ENCODE results near the gene NAA10.

Gene NAA10

DNA sequence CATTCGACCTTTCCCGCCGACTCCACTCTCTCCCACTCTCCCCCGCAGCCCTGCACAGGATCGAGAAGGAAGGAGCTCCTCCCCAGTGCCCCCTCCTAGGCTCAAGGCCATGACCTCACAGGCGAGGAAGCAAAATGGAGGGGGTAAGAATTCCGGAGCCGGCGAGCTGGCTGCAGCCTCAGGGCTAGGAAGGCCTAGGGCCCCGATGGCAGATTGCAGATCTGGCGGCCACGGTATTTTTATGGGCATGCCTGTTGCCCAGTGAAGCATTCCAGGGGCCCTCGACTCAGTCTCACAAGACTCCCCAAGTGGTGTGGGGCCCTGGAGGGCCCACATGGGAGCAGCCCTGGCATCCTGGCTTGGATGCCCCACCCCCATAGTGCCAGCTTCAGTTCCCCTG lies 47.9 kb downstream of the NAA10 start:
- Histone ChIP-seq H3K9ac (ENCODE audit: low read length in 5 of 5) (no peak overlapping the region), H3K27me3 (ENCODE audit: control insufficient read depth in 5 of 5, insufficient read depth in 4 of 5, low read length in 5 of 5) (peaks cover 33 to 69% (median 57%) of the 10 kb centered on the region in 5 donors), H3K27ac (ENCODE audit: low read depth, low read length) (no peak overlapping the region), H3K9me3 (ENCODE audit: control insufficient read depth in 5 of 5, low read length in 5 of 5) (peaks cover 0 to 4% (median 0%) of the 10 kb centered on the region in 5 donors), H3K36me3 (ENCODE audit: control insufficient read depth in 5 of 5, insufficient read depth in 5 of 5, low read length in 5 of 5) (no peaks in the 10 kb centered on the region), H3K4me3 (ENCODE audit: low read depth in 1 of 5, low read length in 5 of 5) (no peak overlapping the region), H3K4me1 (ENCODE audit: control insufficient read depth in 5 of 5, insufficient read depth in 5 of 5, low read length in 5 of 5) (peaks cover 0 to 6% (median 0%) of the 10 kb centered on the region in 5 donors)

DNA sequence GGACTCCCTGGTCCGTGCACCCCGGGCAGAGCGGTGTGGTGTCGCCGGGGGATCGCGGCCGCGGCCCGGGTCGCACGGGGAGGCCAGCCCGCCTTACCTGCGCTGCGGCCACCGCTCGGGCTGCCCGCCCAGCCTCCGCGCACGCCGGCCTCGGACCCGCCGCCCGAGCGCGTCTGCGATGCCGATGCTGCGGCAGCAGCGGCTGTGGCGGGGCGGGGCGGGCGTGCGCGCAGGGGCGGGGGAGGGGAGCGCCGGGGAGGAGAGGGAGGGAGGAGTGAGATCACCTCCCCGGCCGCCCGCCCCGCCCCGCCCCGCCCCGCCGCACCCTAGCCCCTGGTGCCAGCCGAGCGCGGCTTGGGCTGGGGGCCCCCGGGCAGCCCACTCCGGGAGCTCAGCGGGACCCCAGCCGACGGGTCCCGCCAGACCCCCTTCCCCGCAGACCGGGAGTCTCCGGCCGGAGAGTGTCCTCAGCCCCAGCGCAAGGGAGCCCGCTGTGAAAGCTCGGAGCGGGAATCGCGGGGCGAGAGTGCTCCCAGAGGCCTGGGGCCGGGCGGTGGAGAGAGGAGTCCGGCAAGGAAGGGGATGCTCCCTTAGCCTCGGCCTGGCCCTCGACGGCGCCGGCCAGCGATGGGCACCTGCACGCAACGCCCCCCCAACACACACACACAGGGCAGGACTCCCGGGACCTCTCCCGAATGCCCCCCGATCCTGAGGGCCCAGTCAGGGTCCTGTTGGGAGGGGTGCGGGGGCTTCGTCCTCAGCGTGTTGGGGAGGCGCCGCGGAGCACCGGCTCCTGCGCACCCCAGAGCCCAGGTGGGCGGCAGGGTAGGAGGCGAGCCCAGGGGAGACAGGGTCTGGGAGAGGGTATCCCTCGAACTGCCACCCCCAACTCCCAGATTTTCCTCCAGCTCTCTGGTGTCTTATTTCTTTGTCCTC lies 48.6 kb downstream of the NAA10 start, which contains the start of gene L1CAM:
L1CAM (minus strand) TSS at position 206 of the 936 bp plus-strand sequence. CDS start 10,337 bp downstream, outside the sequence.
- H3K9me3 ChIP-seq (ENCODE audit: control insufficient read depth in 5 of 5, low read length in 5 of 5): peaks cover 0 to 4% (median 0%) of the 10 kb centered on the region in 5 donors
- H3K27me3 ChIP-seq (ENCODE audit: control insufficient read depth in 5 of 5, insufficient read depth in 4 of 5, low read length in 5 of 5): peaks cover 39 to 75% (median 64%) of the 10 kb centered on the region in 5 donors
- no peaks in the 10 kb centered on the region for H3K36me3 ChIP-seq (ENCODE audit: control insufficient read depth in 5 of 5, insufficient read depth in 5 of 5, low read length in 5 of 5)
- H3K27ac ChIP-seq (ENCODE audit: low read depth, low read length): no peak within 1 kb of the TSS
- no peak within 1 kb of the TSS for H3K4me3 ChIP-seq (ENCODE audit: low read depth in 1 of 5, low read length in 5 of 5)
- H3K9ac ChIP-seq (ENCODE audit: low read length in 5 of 5): no peak within 1 kb of the TSS
- peaks cover 0 to 6% (median 0%) of the 10 kb centered on the region in 5 donors for H3K4me1 ChIP-seq (ENCODE audit: control insufficient read depth in 5 of 5, insufficient read depth in 5 of 5, low read length in 5 of 5)

DNA sequence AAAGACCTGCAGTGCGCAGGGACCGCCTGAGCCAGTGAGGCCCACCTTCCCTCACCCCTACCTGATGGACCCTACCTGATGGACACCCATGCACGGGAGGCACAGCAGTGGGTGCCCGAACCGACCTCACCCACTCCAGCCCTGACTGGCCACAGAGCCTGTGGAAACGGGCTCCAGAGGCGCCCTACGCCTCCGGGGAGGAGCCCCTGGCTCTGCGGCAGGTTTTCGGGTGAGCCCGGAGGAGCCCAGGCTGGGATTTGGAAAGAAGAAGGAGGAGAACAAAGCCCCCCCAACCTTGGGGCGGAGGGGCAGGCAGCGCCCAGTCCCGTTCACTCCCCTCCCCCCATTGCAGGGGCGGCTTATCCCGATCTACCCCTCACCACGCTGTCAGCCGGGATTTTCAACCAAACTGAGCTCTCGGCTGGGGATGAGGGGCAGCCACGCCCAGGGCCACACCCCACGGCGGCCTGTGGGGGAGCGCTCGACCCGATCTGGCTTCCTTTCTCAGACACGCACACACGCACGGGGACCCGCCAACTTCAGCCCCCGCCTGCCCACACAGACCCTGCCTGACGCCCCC lies 49.5 kb downstream of the NAA10 start:
- Histone ChIP-seq H3K27me3 (ENCODE audit: control insufficient read depth in 5 of 5, insufficient read depth in 4 of 5, low read length in 5 of 5) (peaks cover 46 to 78% (median 72%) of the 10 kb centered on the region in 5 donors), H3K4me1 (ENCODE audit: control insufficient read depth in 5 of 5, insufficient read depth in 5 of 5, low read length in 5 of 5) (peaks cover 0 to 6% (median 0%) of the 10 kb centered on the region in 5 donors), H3K4me3 (ENCODE audit: low read depth in 1 of 5, low read length in 5 of 5) (no peak overlapping the region), H3K9me3 (ENCODE audit: control insufficient read depth in 5 of 5, low read length in 5 of 5) (peaks cover 0 to 4% (median 0%) of the 10 kb centered on the region in 5 donors), H3K27ac (ENCODE audit: low read depth, low read length) (no peak overlapping the region), H3K36me3 (ENCODE audit: control insufficient read depth in 5 of 5, insufficient read depth in 5 of 5, low read length in 5 of 5) (no peaks in the 10 kb centered on the region), H3K9ac (ENCODE audit: low read length in 5 of 5) (no peak overlapping the region)

DNA sequence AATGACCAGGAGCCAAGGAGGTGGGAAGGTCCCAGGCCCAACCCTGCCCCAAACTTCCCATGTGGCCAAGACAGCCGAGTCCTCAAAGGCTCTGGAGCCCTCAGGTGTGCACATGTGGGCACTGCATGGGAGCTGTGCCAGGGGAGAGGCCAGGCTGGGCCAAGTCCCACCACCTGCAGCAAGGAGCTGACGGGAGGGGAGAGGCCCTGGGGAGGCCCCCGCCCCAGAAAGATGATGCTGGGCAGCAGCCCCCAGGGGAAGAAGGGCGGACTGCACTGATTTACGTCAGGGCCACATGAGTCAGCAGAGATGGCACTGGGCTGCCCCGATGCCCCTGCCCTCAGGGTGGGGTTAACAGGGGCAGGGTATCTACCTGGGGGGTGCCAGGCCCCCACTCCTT lies 50.2 kb downstream of the NAA10 start:
- H3K9ac ChIP-seq (ENCODE audit: low read length in 5 of 5): no peak overlapping the region
- peaks cover 0 to 6% (median 0%) of the 10 kb centered on the region in 5 donors for H3K4me1 ChIP-seq (ENCODE audit: control insufficient read depth in 5 of 5, insufficient read depth in 5 of 5, low read length in 5 of 5)
- H3K27ac ChIP-seq (ENCODE audit: low read depth, low read length): no peak overlapping the region
- H3K36me3 ChIP-seq (ENCODE audit: control insufficient read depth in 5 of 5, insufficient read depth in 5 of 5, low read length in 5 of 5): no peaks in the 10 kb centered on the region
- H3K9me3 ChIP-seq (ENCODE audit: control insufficient read depth in 5 of 5, low read length in 5 of 5): peaks cover 0 to 4% (median 0%) of the 10 kb centered on the region in 5 donors
- no peak overlapping the region for H3K4me3 ChIP-seq (ENCODE audit: low read depth in 1 of 5, low read length in 5 of 5)
- peaks cover 46 to 83% (median 79%) of the 10 kb centered on the region in 5 donors for H3K27me3 ChIP-seq (ENCODE audit: control insufficient read depth in 5 of 5, insufficient read depth in 4 of 5, low read length in 5 of 5)

DNA sequence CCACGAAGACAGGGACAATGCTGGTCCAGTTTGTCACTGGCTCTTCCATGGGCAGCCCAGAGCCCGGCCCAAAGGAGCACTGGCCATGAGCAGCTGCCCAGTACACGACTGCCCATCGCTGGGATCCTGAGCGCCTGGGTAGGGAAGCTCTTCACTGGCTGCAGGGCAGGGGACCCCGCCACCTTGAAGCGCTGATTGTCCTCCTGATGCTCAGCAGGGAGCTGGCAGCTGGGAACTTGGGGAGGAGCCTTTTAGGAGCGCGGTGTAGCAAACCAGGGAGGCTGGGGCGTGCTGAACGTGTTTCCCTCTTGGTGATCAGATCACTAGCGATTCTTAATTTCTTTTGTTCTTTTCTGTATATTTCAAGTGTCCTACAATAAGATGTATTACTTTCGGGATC lies 50.7 kb downstream of the NAA10 start:
- peaks cover 46 to 88% (median 83%) of the 10 kb centered on the region in 5 donors for H3K27me3 ChIP-seq (ENCODE audit: control insufficient read depth in 5 of 5, insufficient read depth in 4 of 5, low read length in 5 of 5)
- H3K36me3 ChIP-seq (ENCODE audit: control insufficient read depth in 5 of 5, insufficient read depth in 5 of 5, low read length in 5 of 5): no peaks in the 10 kb centered on the region
- no peak overlapping the region for H3K9ac ChIP-seq (ENCODE audit: low read length in 5 of 5)
- H3K4me3 ChIP-seq (ENCODE audit: low read depth in 1 of 5, low read length in 5 of 5): no peak overlapping the region
- H3K4me1 ChIP-seq (ENCODE audit: control insufficient read depth in 5 of 5, insufficient read depth in 5 of 5, low read length in 5 of 5): peaks cover 0 to 6% (median 0%) of the 10 kb centered on the region in 5 donors
- peaks cover 0 to 2% (median 0%) of the 10 kb centered on the region in 5 donors for H3K9me3 ChIP-seq (ENCODE audit: control insufficient read depth in 5 of 5, low read length in 5 of 5)
- no peak overlapping the region for H3K27ac ChIP-seq (ENCODE audit: low read depth, low read length)

DNA sequence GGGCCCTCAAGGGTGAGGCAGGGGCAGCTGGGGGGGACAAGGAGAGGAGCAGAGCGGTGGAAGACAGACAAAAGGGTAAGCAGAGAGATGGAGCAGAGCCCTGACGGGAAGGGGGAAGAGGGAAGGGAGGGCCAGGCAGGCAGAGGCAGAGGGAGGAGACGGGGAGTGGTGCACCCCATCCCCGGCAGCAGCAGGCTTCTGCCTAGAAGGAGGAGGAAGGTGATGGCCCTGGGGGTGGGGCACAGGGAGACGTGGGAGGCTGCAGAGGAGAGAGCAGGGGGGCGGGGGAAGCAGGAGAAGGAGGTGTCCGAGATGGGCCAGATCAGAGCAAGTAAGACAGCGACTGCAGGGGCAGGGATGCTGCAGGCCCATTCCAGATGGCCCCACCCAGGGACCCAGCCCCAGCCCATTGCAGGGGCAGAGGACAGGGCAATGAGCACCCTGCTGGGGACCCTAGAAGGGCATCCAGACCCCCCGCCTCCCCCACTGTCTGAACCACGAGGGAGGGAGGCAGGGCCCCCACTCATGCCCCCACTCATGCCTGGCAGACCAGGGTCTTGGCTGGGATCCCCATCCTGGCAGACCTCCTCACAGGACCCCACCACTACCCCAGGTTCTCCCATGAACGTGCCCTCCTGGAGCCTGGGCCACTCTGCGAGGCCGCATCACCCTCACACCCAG lies 51.5 kb downstream of the NAA10 start:
- Histone ChIP-seq H3K9ac (ENCODE audit: low read length in 5 of 5) (no peak overlapping the region), H3K4me1 (ENCODE audit: control insufficient read depth in 5 of 5, insufficient read depth in 5 of 5, low read length in 5 of 5) (peaks cover 0 to 6% (median 0%) of the 10 kb centered on the region in 5 donors), H3K36me3 (ENCODE audit: control insufficient read depth in 5 of 5, insufficient read depth in 5 of 5, low read length in 5 of 5) (no peaks in the 10 kb centered on the region), H3K4me3 (ENCODE audit: low read depth in 1 of 5, low read length in 5 of 5) (no peak overlapping the region), H3K9me3 (ENCODE audit: control insufficient read depth in 5 of 5, low read length in 5 of 5) (no peaks in the 10 kb centered on the region), H3K27me3 (ENCODE audit: control insufficient read depth in 5 of 5, insufficient read depth in 4 of 5, low read length in 5 of 5) (peaks cover 51 to 94% (median 90%) of the 10 kb centered on the region in 5 donors), H3K27ac (ENCODE audit: low read depth, low read length) (no peak overlapping the region)

DNA sequence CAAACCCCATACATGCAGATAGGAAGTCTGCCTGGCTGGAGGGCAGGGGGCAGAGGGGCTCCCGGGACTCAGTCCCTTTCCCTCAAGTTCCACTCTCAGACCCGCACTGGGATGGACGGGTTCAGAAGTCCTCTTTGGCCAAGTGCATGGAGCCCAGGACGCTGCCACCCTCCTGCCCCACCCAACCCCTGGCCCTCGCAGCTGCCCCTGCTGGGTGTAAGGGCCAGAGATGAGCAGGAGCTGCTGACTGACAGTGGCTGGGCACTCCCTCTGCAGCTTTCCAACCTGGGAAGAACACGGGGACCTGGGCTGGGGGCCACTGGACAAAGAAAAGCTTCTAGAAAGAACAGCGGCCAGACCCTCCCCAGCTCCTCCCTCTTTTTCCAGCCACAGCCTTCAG lies 52.3 kb downstream of the NAA10 start:
- Histone ChIP-seq H3K27me3 (ENCODE audit: control insufficient read depth in 5 of 5, insufficient read depth in 4 of 5, low read length in 5 of 5) (peaks cover 58 to 91% (median 90%) of the 10 kb centered on the region in 5 donors), H3K27ac (ENCODE audit: low read depth, low read length) (no peak overlapping the region)

DNA sequence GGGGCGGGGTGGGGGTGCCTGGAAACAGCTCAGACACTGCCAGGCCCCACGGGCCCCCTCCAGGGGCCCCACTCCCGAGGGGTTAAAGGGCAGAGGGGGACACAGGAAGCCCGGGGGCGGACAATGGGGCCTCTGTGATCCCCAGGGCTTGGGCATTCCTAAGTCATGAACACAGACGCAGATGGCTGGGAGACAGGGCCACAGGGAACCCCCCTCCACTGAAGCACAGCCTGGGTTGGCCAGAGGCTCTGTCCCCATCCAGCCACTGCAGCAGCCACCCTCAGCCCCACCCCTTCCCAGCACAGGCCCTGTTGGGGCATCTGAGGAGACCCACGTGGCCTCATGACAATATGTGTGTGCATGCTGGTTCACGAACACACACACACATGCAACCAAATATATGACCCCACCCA lies 52.7 kb downstream of the NAA10 start:
- Histone ChIP-seq H3K27me3 (ENCODE audit: control insufficient read depth in 5 of 5, insufficient read depth in 4 of 5, low read length in 5 of 5) (peaks cover 60 to 87% (median 85%) of the 10 kb centered on the region in 5 donors), H3K9ac (ENCODE audit: low read length in 5 of 5) (no peak overlapping the region), H3K27ac (ENCODE audit: low read depth, low read length) (no peak overlapping the region), H3K36me3 (ENCODE audit: control insufficient read depth in 5 of 5, insufficient read depth in 5 of 5, low read length in 5 of 5) (no peaks in the 10 kb centered on the region), H3K4me3 (ENCODE audit: low read depth in 1 of 5, low read length in 5 of 5) (no peak overlapping the region), H3K4me1 (ENCODE audit: control insufficient read depth in 5 of 5, insufficient read depth in 5 of 5, low read length in 5 of 5) (peaks cover 0 to 6% (median 0%) of the 10 kb centered on the region in 5 donors), H3K9me3 (ENCODE audit: control insufficient read depth in 5 of 5, low read length in 5 of 5) (no peaks in the 10 kb centered on the region)

More for the DNA sequence above, 52.3 kb downstream of the NAA10 start:
- no peak overlapping the region for H3K4me3 ChIP-seq (ENCODE audit: low read depth in 1 of 5, low read length in 5 of 5)
- H3K9me3 ChIP-seq (ENCODE audit: control insufficient read depth in 5 of 5, low read length in 5 of 5): no peaks in the 10 kb centered on the region
- H3K36me3 ChIP-seq (ENCODE audit: control insufficient read depth in 5 of 5, insufficient read depth in 5 of 5, low read length in 5 of 5): no peaks in the 10 kb centered on the region
- peaks cover 0 to 6% (median 0%) of the 10 kb centered on the region in 5 donors for H3K4me1 ChIP-seq (ENCODE audit: control insufficient read depth in 5 of 5, insufficient read depth in 5 of 5, low read length in 5 of 5)
- no peak overlapping the region for H3K9ac ChIP-seq (ENCODE audit: low read length in 5 of 5)

DNA sequence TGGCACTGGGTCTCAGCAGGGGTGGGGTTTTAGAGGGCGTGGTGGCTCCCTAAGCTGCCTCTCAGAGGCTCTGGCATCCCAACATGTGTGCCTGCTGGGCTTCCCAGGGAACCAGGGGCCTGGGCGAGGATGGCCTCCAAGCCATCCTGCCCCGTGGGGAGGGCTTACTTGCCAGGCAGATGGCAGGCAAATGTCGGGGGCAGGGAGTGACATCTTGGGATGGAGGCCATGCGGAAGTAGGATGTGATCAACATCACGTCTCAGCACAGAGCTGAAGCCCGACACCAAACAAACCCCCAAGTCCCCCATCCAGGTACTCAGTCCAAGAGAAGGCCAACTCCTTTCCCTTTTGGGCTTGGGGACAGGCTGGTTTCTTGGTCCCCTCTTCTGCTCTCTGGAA lies 53.6 kb downstream of the NAA10 start:
- H3K27me3 ChIP-seq (ENCODE audit: control insufficient read depth in 5 of 5, insufficient read depth in 4 of 5, low read length in 5 of 5): peaks cover 55 to 81% (median 78%) of the 10 kb centered on the region in 5 donors

More for the DNA sequence above, 53.6 kb downstream of the NAA10 start:
- Histone ChIP-seq H3K4me1 (ENCODE audit: control insufficient read depth in 5 of 5, insufficient read depth in 5 of 5, low read length in 5 of 5) (peaks cover 0 to 6% (median 0%) of the 10 kb centered on the region in 5 donors), H3K36me3 (ENCODE audit: control insufficient read depth in 5 of 5, insufficient read depth in 5 of 5, low read length in 5 of 5) (no peaks in the 10 kb centered on the region), H3K27ac (ENCODE audit: low read depth, low read length) (no peak overlapping the region), H3K4me3 (ENCODE audit: low read depth in 1 of 5, low read length in 5 of 5) (no peak overlapping the region), H3K9me3 (ENCODE audit: control insufficient read depth in 5 of 5, low read length in 5 of 5) (no peaks in the 10 kb centered on the region), H3K9ac (ENCODE audit: low read length in 5 of 5) (no peak overlapping the region)

Measured in subcutaneous abdominal adipose tissue (tissue), 5 donors.